Mucosa of stomach (tissue), 1 donor: ENCODE results near the gene VPS35L.

ENCODE experiments used
- H3K27me3 ChIP-seq: one replicate; pipeline ENCODE4 v1.7.0; 2013; ENCODE audit warnings: mild to moderate bottlenecking, low read length; ENCODE audit not compliant: control insufficient read depth, insufficient read depth
- H3K36me3 ChIP-seq: one replicate; pipeline ENCODE4 v1.7.0; 2013; ENCODE audit warnings: low read length; ENCODE audit not compliant: control insufficient read depth, insufficient read depth
- H3K4me1 ChIP-seq: one replicate; pipeline ENCODE4 v1.7.0; 2013; ENCODE audit warnings: mild to moderate bottlenecking, low read length; ENCODE audit not compliant: control insufficient read depth, insufficient read depth
- H3K4me3 ChIP-seq: one replicate; pipeline ENCODE4 v1.7.0; 2013; ENCODE audit warnings: low read length
- H3K9ac ChIP-seq: one replicate; pipeline ENCODE4 v1.7.0; 2013; ENCODE audit warnings: mild to moderate bottlenecking, low read length, moderate library complexity
- H3K9me3 ChIP-seq: one replicate; pipeline ENCODE4 v1.7.0; 2013; ENCODE audit warnings: mild to moderate bottlenecking, low read length, moderate library complexity; ENCODE audit not compliant: control insufficient read depth
- donor health status: Pancreatic carcinoma.

Gene VPS35L

DNA sequence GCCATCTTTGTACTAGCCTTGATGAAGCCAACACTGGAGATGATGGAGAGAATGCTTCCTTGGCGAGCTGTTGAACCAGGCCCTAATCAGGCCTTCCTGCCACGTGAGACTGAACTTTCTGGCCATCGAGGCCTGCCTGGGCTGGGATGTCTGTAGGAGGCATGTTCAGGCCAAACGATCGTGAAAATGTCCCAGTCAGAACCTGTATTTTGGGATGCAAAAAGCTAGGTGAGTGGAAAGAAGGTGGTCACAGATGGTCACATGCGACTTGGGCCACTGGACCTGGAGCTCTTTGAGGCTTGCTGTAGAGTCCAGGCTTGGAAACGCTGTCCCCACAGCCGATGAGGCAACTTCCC is 149.6 kb downstream of the VPS35L start:
- H3K27me3 ChIP-seq = no peaks in the 10 kb centered on the region
- H3K4me3 ChIP-seq = no peak overlapping the region
- H3K9ac ChIP-seq = no peak overlapping the region
- no peaks in the 10 kb centered on the region for H3K36me3 ChIP-seq
- H3K9me3 ChIP-seq = no peaks in the 10 kb centered on the region
- H3K4me1 ChIP-seq = peaks cover 10% of the 10 kb centered on the region

DNA sequence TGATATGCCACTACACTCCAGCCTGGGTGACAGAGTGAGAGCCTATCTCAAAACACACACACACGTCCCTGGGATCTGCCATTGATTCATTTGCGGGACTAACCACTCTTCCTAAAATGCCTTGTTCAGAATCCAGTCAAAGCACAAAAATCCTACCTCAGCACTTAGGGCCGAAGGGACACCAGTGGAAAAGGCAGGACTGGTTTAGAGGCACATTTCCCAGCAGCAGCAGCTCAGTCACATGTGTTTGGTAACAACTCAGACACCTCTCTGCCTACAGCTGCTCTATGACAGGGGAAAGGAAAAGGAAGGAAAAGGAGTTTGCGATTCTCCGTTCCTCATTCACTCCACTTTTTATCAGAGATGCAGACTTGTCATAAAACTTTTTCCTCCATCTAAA is 150.3 kb downstream of the VPS35L start:
- Histone ChIP-seq H3K27me3 (no peaks in the 10 kb centered on the region), H3K9me3 (no peaks in the 10 kb centered on the region), H3K9ac (no peak overlapping the region), H3K4me3 (no peak overlapping the region), H3K36me3 (no peaks in the 10 kb centered on the region), H3K4me1 (peaks cover 3% of the 10 kb centered on the region)

DNA sequence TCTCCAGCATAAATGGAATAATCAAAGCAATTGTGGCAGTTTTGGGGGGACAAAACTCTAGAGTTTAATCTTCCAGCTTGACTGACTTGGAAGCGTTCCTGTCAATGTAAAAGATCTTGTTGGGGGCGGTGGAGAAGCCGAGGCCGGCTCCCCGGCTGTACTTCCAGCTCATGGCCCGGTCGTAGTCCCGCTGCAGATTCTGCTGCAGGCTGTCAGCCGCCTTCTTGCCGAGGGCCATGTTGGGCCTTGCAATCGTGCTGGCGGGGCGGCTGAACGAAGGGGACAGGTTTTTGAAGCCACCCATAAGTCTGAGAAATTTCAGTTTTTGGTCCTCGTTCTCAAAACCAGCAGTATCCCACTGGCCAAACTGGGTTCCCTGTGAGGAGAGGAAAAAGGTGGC is 151.3 kb downstream of the VPS35L start:
- H3K9ac ChIP-seq = no peak overlapping the region
- H3K36me3 ChIP-seq = no peaks in the 10 kb centered on the region
- H3K4me1 ChIP-seq = no peaks in the 10 kb centered on the region
- no peak overlapping the region for H3K4me3 ChIP-seq
- H3K9me3 ChIP-seq = no peaks in the 10 kb centered on the region
- no peaks in the 10 kb centered on the region for H3K27me3 ChIP-seq

DNA sequence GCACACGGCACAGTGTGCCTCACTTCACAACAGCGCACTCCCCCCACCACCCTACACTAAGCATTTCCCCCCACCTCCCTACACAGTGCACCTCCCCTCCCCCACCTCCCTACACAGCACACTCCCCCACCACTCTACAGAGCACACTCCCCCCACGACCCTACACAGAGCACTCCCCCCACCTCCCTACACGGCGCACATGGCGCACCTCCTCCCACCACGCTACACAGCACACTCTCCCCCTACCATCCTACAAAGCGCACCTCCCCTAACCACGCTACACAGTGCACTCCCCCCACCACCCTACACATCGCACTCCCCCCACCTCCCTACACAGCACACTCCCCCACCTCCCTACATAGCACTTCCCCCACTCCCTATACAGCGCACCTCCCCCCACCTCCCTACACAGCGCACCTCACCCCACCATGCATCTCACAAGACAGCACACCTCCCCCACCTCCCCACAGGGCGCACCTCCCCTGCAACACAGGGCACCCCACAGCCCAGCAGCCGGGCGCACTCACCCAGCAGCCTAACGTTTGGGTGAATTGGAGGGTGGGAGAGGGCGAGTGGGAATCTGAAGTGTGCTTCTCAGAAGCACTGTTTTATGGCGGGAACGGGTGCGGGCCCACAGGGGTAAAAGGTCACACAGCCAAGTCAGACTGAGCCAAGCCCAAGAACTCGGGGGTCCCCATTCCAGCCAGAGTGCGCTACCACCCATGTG is 152.2 kb downstream of the VPS35L start:
- H3K9me3 ChIP-seq = no peaks in the 10 kb centered on the region
- no peaks in the 10 kb centered on the region for H3K27me3 ChIP-seq
- no peaks in the 10 kb centered on the region for H3K4me1 ChIP-seq
- H3K4me3 ChIP-seq = no peak overlapping the region
- no peaks in the 10 kb centered on the region for H3K36me3 ChIP-seq
- H3K9ac ChIP-seq = no peak overlapping the region

DNA sequence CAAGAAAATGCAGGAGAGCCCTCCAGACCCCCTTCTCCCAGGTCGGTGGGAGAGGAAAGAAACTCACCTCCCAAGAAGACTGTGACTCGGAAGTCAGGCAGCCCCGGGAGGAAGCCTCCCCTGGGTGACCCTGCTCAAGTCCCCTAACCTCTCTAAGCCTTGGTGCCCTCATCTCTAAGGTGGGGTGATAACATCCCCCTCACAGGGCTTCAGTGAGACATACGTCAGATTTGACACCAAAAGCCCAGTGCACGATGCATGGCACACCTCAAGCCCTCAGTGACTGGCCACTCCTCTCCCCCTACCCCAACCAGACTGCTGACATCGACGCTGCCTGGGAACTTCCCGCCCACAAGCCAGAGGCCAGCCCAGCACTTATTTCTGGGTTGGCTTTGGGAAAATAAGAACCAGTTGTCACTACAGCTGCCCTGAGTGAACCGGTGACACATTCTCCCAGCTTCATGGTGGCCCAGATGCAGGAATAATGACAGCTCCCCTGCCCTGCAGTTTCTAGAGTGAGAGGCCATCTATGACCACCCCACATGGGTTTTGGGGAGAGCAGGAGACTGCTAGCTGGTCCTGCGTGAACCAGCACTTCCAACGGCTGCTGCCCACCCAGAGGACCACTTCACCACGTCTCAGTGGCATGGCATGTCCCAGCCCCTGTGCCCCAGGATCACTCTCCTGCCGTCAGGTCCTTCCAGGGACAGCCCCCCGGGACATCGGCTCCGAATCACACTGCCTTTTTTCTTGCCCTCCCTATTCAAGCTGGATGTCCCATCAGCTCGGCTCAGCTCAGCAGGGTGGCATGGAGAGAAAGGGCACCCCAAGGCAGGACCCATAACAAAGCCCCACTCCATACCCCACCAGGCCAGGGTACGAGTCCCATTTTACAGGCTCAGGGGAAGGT is 153.0 kb downstream of the VPS35L start:
- Histone ChIP-seq H3K9me3 (no peaks in the 10 kb centered on the region), H3K27me3 (no peaks in the 10 kb centered on the region), H3K36me3 (no peaks in the 10 kb centered on the region), H3K4me1 (no peaks in the 10 kb centered on the region), H3K4me3 (no peak overlapping the region), H3K9ac (no peak overlapping the region)

DNA sequence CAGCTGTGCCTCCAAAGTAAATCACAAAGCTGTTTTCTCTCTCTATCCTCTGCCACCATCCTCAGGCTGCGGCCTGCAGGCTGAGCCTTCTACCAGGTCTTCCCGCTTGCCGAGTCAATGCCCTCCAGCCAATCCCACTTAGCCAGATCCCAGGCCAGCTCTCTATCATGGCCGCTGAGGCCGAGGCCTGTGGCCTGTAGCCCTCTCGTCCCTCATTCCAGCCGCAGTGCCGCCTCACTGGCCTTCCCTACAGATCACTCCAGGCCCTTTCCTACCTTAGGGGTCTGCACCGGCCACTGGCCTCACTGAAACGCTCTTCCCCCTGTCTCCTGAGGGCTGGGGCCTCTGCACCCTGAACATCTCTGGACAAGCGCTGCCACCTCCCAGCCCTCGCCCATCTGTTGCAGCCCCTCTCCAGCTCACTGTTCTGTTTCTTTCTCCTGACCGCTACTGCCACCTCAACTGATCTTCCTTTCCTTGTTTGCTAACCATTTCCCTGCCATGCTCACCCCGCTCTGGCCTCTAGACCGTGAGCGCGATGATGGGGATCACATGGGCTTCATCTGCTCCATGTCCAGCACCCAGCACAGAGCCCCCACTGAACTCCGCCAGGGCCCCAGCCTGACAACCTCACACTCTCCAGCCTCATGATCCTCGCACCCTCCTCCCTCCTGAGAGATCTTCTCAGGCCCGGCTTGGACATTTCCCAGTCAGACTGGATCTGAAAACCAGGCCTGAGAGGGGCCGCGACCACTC is 154.1 kb downstream of the VPS35L start:
- Histone ChIP-seq H3K36me3 (no peaks in the 10 kb centered on the region), H3K9me3 (no peaks in the 10 kb centered on the region), H3K4me3 (no peak overlapping the region), H3K9ac (no peak overlapping the region), H3K27me3 (no peaks in the 10 kb centered on the region), H3K4me1 (no peaks in the 10 kb centered on the region)

DNA sequence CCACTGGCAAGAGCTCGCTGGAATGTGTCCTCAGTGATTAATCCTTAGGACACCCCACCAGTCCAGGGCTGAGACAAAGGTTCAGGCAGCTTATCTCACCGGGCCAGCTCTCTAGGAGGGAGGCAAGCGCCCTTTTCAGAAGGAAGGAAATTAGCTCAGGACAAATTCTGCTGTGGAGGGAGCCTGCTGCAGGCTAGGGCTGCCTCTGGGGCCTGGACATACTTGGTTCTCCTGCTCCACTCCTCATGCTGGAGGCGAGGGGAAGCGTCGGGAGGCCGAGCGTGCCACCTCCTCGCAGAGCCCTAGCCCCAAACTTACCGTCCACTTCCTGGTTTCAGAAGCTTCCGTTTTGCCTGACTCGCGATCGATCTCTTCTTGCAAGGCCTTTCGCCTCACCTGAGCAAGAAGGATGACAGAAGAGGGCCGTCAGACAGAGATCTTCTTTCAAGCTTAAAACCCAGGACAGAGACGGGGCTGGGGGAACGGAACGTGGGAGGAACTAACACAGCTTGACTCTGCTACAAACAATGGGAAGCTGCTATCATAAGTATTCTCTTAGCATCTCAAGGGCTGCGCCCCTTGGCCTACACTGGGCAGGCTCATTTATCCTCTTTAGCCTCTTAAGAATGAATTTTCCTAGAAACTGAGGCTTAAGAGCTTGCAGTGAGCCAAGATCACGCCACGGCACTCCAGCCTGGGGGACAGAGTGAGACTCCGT is 154.8 kb downstream of the VPS35L start:
- Histone ChIP-seq H3K4me1 (no peaks in the 10 kb centered on the region), H3K9ac (no peak overlapping the region), H3K36me3 (no peaks in the 10 kb centered on the region), H3K9me3 (no peaks in the 10 kb centered on the region), H3K4me3 (no peak overlapping the region), H3K27me3 (no peaks in the 10 kb centered on the region)

DNA sequence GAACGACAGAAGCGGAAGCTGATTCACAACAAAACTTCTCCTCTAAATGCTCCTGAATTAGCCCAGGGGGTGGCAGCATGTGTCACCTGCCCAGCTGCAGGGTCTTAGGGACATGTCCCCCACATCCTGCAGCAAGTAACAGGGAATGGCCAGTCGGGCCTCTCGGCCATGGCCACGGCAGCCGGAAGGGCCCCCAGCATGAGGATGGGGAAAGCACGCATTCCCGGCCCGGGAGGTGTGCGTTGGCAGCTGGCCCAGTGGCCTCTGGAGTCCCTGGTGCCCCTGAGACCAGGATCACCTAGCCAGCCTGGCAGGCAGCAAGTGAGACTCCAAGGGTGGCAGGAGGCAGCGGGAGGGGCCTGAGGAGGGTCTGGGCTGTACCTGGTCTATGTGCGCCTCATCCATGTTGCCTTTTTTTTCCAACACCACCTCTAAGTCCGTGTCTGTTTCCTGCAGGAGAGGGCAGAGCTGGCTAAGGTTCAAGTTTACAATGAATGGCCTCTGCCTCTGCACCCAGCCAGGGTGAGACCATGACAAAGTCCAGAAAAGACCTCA is 155.6 kb downstream of the VPS35L start:
- H3K4me1 ChIP-seq = peaks cover 5% of the 10 kb centered on the region
- no peaks in the 10 kb centered on the region for H3K27me3 ChIP-seq
- H3K9ac ChIP-seq = no peak overlapping the region
- no peaks in the 10 kb centered on the region for H3K36me3 ChIP-seq
- H3K4me3 ChIP-seq = no peak overlapping the region
- H3K9me3 ChIP-seq = no peaks in the 10 kb centered on the region

DNA sequence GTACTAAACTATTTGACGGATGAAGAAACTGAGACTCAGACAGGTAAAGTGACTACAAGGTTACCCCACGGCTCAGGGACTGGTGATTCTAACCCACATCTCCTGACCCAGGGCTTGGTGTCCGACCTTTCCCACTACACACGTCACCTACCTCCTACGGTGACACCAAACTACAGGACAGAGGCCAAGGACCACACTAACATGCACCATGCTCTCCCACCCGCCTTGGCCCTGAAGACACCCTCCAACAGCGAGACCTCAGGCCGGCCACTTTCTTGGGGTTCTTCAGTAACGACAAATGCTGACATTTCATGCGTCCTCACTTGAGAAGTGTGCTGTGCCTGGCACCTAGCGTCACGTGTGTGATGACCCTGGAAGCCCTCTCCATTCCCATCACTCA is 156.1 kb downstream of the VPS35L start:
- Histone ChIP-seq H3K9ac (no peak overlapping the region), H3K4me1 (peaks cover 5% of the 10 kb centered on the region), H3K27me3 (no peaks in the 10 kb centered on the region), H3K36me3 (no peaks in the 10 kb centered on the region), H3K4me3 (no peak overlapping the region), H3K9me3 (no peaks in the 10 kb centered on the region)

DNA sequence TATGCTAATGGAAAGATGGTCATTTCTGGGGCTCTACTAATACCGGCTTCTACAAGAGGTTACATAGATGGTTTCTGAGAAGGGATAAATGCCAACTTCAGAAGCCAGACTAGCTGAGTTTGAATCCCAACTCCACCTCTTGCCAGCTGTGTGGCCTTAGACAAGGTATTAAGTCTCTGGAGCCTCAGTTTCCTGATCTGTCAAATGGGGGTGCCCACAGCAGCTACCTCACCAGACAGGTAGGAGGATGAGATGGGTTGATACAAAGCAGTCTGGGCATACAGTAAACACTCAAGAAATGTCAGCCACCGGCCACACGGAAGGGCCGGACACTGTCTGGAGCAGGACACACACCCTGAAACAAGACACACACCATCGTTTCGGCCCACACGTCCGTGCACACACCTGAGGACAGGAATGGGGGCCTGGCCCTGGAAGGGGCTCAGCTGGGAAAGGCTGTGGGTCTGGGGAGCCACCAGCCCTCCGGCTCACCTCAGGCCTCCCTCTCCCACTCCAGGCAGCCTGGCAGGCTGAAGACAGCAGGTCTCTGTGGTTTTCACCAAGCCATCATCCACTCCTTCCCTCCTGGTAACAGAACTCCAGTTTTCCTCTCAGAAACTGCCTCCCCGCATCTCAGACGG is 157.0 kb downstream of the VPS35L start:
- Histone ChIP-seq H3K9ac (no peak overlapping the region), H3K36me3 (no peaks in the 10 kb centered on the region), H3K4me1 (peaks cover 10% of the 10 kb centered on the region), H3K9me3 (no peaks in the 10 kb centered on the region), H3K4me3 (no peak overlapping the region), H3K27me3 (no peaks in the 10 kb centered on the region)

DNA sequence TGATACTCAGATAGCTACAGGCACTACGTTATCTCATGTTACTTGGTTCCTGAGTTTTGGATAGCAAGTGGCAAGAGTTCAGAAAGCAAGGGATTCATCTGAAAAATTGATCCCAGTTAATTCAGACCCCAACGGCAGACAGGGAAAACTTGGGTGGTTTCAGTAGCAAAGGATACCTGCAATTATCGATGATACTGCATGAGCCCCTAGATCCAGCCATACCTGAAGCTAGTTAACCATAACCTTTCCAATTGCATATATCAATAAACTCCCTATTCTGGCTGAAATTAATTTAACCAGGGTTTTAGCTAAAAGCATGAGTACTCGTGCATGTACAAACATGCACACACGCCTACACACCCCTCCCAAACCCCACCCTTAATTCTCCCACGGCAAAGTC is 158.2 kb downstream of the VPS35L start:
- H3K36me3 ChIP-seq = no peaks in the 10 kb centered on the region
- H3K4me1 ChIP-seq = peaks cover 10% of the 10 kb centered on the region
- no peak overlapping the region for H3K9ac ChIP-seq
- H3K4me3 ChIP-seq = no peak overlapping the region
- no peaks in the 10 kb centered on the region for H3K27me3 ChIP-seq
- H3K9me3 ChIP-seq = no peaks in the 10 kb centered on the region
